Fibroblast of lung (primary cell): Measurements from ENCODE around the gene GDF2. TPM values are rescaled to one million over a fixed set of nuclear protein-coding genes. Genes with fewer than 3 reads are reported as not detected.

Source experiments
- DNase-seq, 2 donors: peaks; one replicate each; pipeline versions ENCODE4 v3.0.0 to v3.0.0-alpha.2; 2010; ENCODE audit warnings: low read depth in 2 of 2
- H2AFZ ChIP-seq: 2 replicates; pipeline ENCODE4 v1.5.1; 2012; ENCODE audit warnings: low read length, control low read depth, inconsistent platforms
- H3K27ac ChIP-seq: 2 replicates; pipeline ENCODE4 v1.5.1; 2011; ENCODE audit warnings: low read length, control low read depth; ENCODE audit not compliant: insufficient read depth
- H3K27me3 ChIP-seq: 2 replicates; pipeline ENCODE4 v1.5.1; 2011; ENCODE audit warnings: mild to moderate bottlenecking, low read length; ENCODE audit not compliant: control insufficient read depth, insufficient read depth
- H3K36me3 ChIP-seq: 2 replicates; pipeline ENCODE4 v1.5.1; 2011; ENCODE audit warnings: low read length; ENCODE audit not compliant: control insufficient read depth, insufficient read depth
- H3K4me1 ChIP-seq: 2 replicates; pipeline ENCODE4 v1.5.1; 2011; ENCODE audit warnings: low read length; ENCODE audit not compliant: control insufficient read depth, insufficient read depth; ENCODE audit errors: extremely low read depth
- H3K4me2 ChIP-seq: 2 replicates; pipeline ENCODE4 v1.5.1; 2011; ENCODE audit warnings: low read length, control low read depth; ENCODE audit not compliant: insufficient read depth; ENCODE audit errors: extremely low read depth
- H3K4me3 ChIP-seq, 4 experiments: fragments of 200-600 bp in 1 of 4; sonication (generic) in 1 of 4; replicated peaks in 1 of 4; 2 replicates each; pipeline ENCODE4 v1.5.1; 2011 to 2016; ENCODE audit warnings: low read length in 4 of 4, low read depth in 3 of 4, mild to moderate bottlenecking in 3 of 4, control low read depth in 2 of 4, inconsistent platforms in 1 of 4, mixed read lengths in 1 of 4; ENCODE audit not compliant: insufficient read depth in 1 of 4; ENCODE audit errors: control extremely low read depth in 1 of 4
- H3K79me2 ChIP-seq: 2 replicates; pipeline ENCODE4 v1.5.1; 2012; ENCODE audit warnings: mild to moderate bottlenecking, low read length, inconsistent platforms; ENCODE audit not compliant: control insufficient read depth, insufficient read depth
- H3K9ac ChIP-seq: 2 replicates; pipeline ENCODE4 v1.5.1; 2011; ENCODE audit warnings: mild to moderate bottlenecking, low read length, control low read depth; ENCODE audit not compliant: insufficient read depth
- H3K9me3 ChIP-seq: 2 replicates; pipeline ENCODE4 v1.5.1; 2012; ENCODE audit warnings: low read depth, low read length; ENCODE audit not compliant: control insufficient read depth, insufficient read depth
- H4K20me1 ChIP-seq: 2 replicates; pipeline ENCODE4 v1.5.1; 2011; ENCODE audit warnings: low read length; ENCODE audit not compliant: control insufficient read depth, insufficient read depth; ENCODE audit errors: extremely low read depth
- EZH2 ChIP-seq: IDR thresholded peaks from 2 replicates; pipeline ENCODE4 v1.5.1; 2012; ENCODE audit warnings: low read length, control low read depth, mild to moderate bottlenecking; ENCODE audit errors: missing control alignments
- polyA plus RNA-seq, 2 donors: library from polyadenylated mRNA; depleted of rRNA in 1 of 2; stranded (reverse) in 1 of 2; unstranded in 1 of 2; fragments of >200 nt; gene quantifications; 2 replicates each; pipeline ENCODE4 v1.2.1, GENCODE V29; 2011 to 2012; ENCODE audit warnings: missing spikeins in 1 of 2
- total RNA-seq: library from RNA; depleted of rRNA; stranded (reverse); fragments of >200 nt; gene quantifications from 2 replicates; pipeline ENCODE4 v1.2.1, GENCODE V29; 2014
- TF ChIP-seq, protein P1 (sequence below), 2 donors: IDR thresholded peaks in 1 of 2; conservative IDR thresholded peaks in 1 of 2; 1 replicate in 1 of 2; 2 replicates in 1 of 2; pipeline ENCODE4 v1.5.1; 2011 to 2012; ENCODE audit warnings: low read length in 2 of 2, control low read depth in 1 of 2, inconsistent platforms in 1 of 2, low read depth in 1 of 2, mild to moderate bottlenecking in 1 of 2

The GDF2 gene
- total and polyA plus RNA-seq, 2 donors (not counting 1 experiment from before 2014, with no cell fraction given) = not detected

DNA sequence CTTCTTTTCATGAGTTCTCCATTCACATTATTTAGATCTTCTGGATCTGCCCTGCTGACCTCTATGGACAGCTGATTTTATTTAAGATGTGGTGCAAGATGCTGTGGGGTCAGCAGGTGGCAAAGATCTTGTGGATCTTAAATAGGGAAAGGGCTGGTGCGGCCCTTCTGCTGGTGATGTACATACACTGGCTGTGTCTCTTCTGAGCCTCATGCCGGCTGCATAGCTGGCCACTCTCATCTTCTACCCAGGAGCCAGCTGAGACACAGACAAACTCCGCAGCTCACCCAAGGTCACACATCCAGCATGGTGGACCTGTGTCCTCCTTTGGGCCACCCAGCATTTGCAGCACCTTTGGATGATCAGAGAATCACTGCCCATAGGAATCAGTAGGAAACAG is 35.7 kb downstream of the GDF2 start:
- Histone ChIP-seq H3K9ac (no peak overlapping the region), H3K79me2 (no peaks in the 10 kb centered on the region), H4K20me1 (no peaks in the 10 kb centered on the region), H3K27ac (no peak overlapping the region), H3K4me2 (no peak overlapping the region), H3K4me1 (no peaks in the 10 kb centered on the region), H3K9me3 (no peaks in the 10 kb centered on the region), H3K36me3 (no peaks in the 10 kb centered on the region), H2AFZ (no peak overlapping the region), H3K4me3 (no peak overlapping the region), H3K27me3 (peaks cover 6% of the 10 kb centered on the region)
- TF ChIP-seq EZH2 = no peak
- TF ChIP-seq, protein P1, sequence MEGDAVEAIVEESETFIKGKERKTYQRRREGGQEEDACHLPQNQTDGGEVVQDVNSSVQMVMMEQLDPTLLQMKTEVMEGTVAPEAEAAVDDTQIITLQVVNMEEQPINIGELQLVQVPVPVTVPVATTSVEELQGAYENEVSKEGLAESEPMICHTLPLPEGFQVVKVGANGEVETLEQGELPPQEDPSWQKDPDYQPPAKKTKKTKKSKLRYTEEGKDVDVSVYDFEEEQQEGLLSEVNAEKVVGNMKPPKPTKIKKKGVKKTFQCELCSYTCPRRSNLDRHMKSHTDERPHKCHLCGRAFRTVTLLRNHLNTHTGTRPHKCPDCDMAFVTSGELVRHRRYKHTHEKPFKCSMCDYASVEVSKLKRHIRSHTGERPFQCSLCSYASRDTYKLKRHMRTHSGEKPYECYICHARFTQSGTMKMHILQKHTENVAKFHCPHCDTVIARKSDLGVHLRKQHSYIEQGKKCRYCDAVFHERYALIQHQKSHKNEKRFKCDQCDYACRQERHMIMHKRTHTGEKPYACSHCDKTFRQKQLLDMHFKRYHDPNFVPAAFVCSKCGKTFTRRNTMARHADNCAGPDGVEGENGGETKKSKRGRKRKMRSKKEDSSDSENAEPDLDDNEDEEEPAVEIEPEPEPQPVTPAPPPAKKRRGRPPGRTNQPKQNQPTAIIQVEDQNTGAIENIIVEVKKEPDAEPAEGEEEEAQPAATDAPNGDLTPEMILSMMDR (conservative IDR thresholded peaks at IDR 0.05 in 1 of 2, IDR thresholded peaks at IDR 0.05 in 1 of 2; ENCODE audit: low read depth in 1 of 2, low read length in 2 of 2) = no peak
- DNase-seq = no peak

DNA sequence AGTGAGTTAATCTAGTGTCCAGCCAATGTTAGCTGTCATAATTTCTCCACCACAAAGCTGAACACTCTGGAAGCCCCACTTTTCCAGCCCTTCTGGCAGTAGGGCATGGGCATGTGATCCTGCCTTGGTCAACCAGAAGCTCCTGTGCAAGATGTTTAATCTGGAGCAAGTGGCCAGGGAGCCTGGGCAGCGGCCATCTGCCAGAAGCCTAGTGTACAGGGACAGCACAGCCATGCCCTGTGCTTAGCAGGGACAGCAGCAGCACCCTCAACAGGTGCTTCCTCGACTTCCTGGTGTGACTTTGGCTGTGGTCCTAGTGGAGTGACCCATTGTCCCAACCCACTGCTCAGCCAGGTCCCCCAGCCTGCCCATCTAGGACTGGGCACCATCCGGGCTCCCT is 36.2 kb downstream of the GDF2 start:
- H4K20me1 ChIP-seq = no peaks in the 10 kb centered on the region
- no peak overlapping the region for H3K4me3 ChIP-seq
- no peak overlapping the region for H3K9ac ChIP-seq
- H3K9me3 ChIP-seq = no peaks in the 10 kb centered on the region
- no peak for DNase-seq
- TF ChIP-seq EZH2 = no peak
- TF ChIP-seq, protein P1 (conservative IDR thresholded peaks at IDR 0.05 in 1 of 2, IDR thresholded peaks at IDR 0.05 in 1 of 2; ENCODE audit: low read depth in 1 of 2, low read length in 2 of 2) = no peak
- peaks cover 6% of the 10 kb centered on the region for H3K27me3 ChIP-seq
- H3K4me2 ChIP-seq = no peak overlapping the region
- H3K36me3 ChIP-seq = no peaks in the 10 kb centered on the region
- H3K4me1 ChIP-seq = no peaks in the 10 kb centered on the region
- no peak overlapping the region for H3K27ac ChIP-seq
- H2AFZ ChIP-seq = no peak overlapping the region
- no peaks in the 10 kb centered on the region for H3K79me2 ChIP-seq

DNA sequence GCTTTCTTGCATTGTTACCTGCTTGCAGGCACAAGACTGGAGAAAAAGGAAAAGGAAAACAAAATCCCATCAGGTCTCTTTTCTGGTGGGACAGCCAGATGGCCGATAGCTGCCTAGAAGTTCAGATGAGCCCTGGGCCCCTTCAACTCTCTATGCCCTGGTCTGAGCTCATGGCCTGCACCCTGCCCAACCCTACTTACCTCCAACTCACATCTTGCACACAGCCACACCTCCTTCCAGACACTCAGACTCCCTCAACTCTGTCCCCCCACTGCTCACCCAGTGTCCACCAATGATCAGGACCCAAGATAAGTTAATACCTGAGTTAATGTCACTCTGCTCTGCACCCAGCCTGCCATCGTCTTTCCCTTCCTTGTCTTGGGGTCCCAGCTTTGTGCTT is 36.8 kb downstream of the GDF2 start:
- Histone ChIP-seq H3K36me3 (no peaks in the 10 kb centered on the region), H3K9me3 (no peaks in the 10 kb centered on the region), H3K27me3 (peaks cover 6% of the 10 kb centered on the region), H3K4me1 (no peaks in the 10 kb centered on the region), H3K79me2 (no peaks in the 10 kb centered on the region), H2AFZ (no peak overlapping the region), H3K4me2 (no peak overlapping the region), H3K9ac (no peak overlapping the region), H3K27ac (no peak overlapping the region), H4K20me1 (no peaks in the 10 kb centered on the region), H3K4me3 (no peak overlapping the region)
- no peak for DNase-seq
- TF ChIP-seq, protein P1 (conservative IDR thresholded peaks at IDR 0.05 in 1 of 2, IDR thresholded peaks at IDR 0.05 in 1 of 2; ENCODE audit: low read depth in 1 of 2, low read length in 2 of 2) = no peak
